ENCODE measurements around the gene ZNF287.

DNA sequence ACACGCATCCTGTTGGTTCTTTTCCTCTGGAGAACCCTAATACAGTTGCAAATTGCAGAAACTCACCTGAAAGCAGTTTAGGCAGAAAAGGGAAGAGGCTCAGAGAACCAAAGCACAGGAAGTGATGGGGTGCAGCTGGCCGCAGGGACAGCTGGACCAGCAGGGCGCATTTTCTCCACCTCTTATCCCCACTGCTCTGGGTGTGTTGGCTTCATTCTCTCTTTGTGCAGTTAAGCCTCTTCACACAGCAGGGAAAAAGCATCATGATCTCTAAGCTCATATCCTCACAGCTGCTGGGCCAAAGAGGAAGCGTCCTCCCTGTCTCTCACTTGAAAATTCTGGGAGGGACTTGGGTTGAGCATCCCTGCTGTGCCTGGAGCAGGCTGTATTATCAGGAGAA, 57.0 kb downstream of the ZNF287 start:
- TF ChIP-seq, protein P1, sequence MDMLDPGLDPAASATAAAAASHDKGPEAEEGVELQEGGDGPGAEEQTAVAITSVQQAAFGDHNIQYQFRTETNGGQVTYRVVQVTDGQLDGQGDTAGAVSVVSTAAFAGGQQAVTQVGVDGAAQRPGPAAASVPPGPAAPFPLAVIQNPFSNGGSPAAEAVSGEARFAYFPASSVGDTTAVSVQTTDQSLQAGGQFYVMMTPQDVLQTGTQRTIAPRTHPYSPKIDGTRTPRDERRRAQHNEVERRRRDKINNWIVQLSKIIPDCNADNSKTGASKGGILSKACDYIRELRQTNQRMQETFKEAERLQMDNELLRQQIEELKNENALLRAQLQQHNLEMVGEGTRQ (IDR thresholded peaks at IDR 0.05; ENCODE audit: low read length): no peak
- TF ChIP-seq CBX5 (IDR thresholded peaks at IDR 0.05; ENCODE audit: low read depth, low read length): no peak
- TF ChIP-seq POLR2A (IDR thresholded peaks at IDR 0.05; ENCODE audit: control extremely low read depth in 1 of 2, low read depth in 2 of 2, low read length in 2 of 2): no peak
- no peak for TF ChIP-seq GTF2F1 (IDR thresholded peaks at IDR 0.05; ENCODE audit: borderline replicate concordance, low read depth, low read length)
- TF ChIP-seq, protein P2, sequence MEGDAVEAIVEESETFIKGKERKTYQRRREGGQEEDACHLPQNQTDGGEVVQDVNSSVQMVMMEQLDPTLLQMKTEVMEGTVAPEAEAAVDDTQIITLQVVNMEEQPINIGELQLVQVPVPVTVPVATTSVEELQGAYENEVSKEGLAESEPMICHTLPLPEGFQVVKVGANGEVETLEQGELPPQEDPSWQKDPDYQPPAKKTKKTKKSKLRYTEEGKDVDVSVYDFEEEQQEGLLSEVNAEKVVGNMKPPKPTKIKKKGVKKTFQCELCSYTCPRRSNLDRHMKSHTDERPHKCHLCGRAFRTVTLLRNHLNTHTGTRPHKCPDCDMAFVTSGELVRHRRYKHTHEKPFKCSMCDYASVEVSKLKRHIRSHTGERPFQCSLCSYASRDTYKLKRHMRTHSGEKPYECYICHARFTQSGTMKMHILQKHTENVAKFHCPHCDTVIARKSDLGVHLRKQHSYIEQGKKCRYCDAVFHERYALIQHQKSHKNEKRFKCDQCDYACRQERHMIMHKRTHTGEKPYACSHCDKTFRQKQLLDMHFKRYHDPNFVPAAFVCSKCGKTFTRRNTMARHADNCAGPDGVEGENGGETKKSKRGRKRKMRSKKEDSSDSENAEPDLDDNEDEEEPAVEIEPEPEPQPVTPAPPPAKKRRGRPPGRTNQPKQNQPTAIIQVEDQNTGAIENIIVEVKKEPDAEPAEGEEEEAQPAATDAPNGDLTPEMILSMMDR (IDR thresholded peaks at IDR 0.05; ENCODE audit: control extremely low read depth in 1 of 3, insufficient read depth in 1 of 3, low read depth in 1 of 3, low read length in 3 of 3): no peak
- TF ChIP-seq EZH2 (IDR thresholded peaks at IDR 0.05; ENCODE audit: low read depth, low read length, severe bottlenecking): no peak
- no peak for TF ChIP-seq TAF1 (IDR thresholded peaks at IDR 0.05; ENCODE audit: low read depth, low read length)
- TF ChIP-seq ZNF274 (IDR thresholded peaks at IDR 0.05; ENCODE audit: borderline replicate concordance, extremely low read depth, low read length): no peak
- no peak for TF ChIP-seq POLR2AphosphoS5 (IDR thresholded peaks at IDR 0.05; ENCODE audit: low read depth, low read length)
- TF ChIP-seq NRF1 (IDR thresholded peaks at IDR 0.05; ENCODE audit: low read depth, low read length): no peak
- TF ChIP-seq BRCA1 (IDR thresholded peaks at IDR 0.05; ENCODE audit: low read depth, low read length): no peak
- TF ChIP-seq, protein P3, sequence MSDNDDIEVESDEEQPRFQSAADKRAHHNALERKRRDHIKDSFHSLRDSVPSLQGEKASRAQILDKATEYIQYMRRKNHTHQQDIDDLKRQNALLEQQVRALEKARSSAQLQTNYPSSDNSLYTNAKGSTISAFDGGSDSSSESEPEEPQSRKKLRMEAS (IDR thresholded peaks at IDR 0.05): no peak
- peak; percentile 81 for TF ChIP-seq TCF12 (IDR thresholded peaks at IDR 0.05; ENCODE audit: low read depth, low read length)
